ENCODE results near the gene RFK.
A peak's percentile ranks its signal among the peaks of the same experiment; 100 is the strongest.

The RFK gene

GRCh38 chr9:76373173-76373783, 20.9 kb downstream of the RFK start:
- no peak overlapping the region for H3K4me3 ChIP-seq (replicated peaks; ENCODE audit: low read depth, low read length)
- no peaks in the 10 kb centered on the region for H3K27me3 ChIP-seq (replicated peaks; ENCODE audit: control insufficient read depth, insufficient read depth, low read length)
- DNase-seq (ENCODE audit: extremely low read depth, insufficient read length), result no peak
- no peak for TF ChIP-seq CTCF (IDR thresholded peaks at IDR 0.05; ENCODE audit: insufficient read depth, low read length, poor library complexity, severe bottlenecking)
- H3K36me3 ChIP-seq (ENCODE audit: control insufficient read depth, insufficient read depth, low read length), result no peaks in the 10 kb centered on the region

GRCh38 chr9:76372336-76372735, 21.9 kb downstream of the RFK start:
- H3K36me3 ChIP-seq (ENCODE audit: control insufficient read depth, insufficient read depth, low read length), result no peaks in the 10 kb centered on the region
- H3K27me3 ChIP-seq (replicated peaks; ENCODE audit: control insufficient read depth, insufficient read depth, low read length), result no peaks in the 10 kb centered on the region
- DNase-seq (ENCODE audit: extremely low read depth, insufficient read length), result no peak
- TF ChIP-seq CTCF (IDR thresholded peaks at IDR 0.05; ENCODE audit: insufficient read depth, low read length, poor library complexity, severe bottlenecking), result no peak
- no peak overlapping the region for H3K4me3 ChIP-seq (replicated peaks; ENCODE audit: low read depth, low read length)

GRCh38 chr9:76371901-76372300, 22.3 kb downstream of the RFK start:
- no peak for TF ChIP-seq CTCF (IDR thresholded peaks at IDR 0.05; ENCODE audit: insufficient read depth, low read length, poor library complexity, severe bottlenecking)
- no peaks in the 10 kb centered on the region for H3K27me3 ChIP-seq (replicated peaks; ENCODE audit: control insufficient read depth, insufficient read depth, low read length)
- no peak overlapping the region for H3K4me3 ChIP-seq (replicated peaks; ENCODE audit: low read depth, low read length)
- no peak for DNase-seq (ENCODE audit: extremely low read depth, insufficient read length)
- H3K36me3 ChIP-seq (ENCODE audit: control insufficient read depth, insufficient read depth, low read length), result no peaks in the 10 kb centered on the region

- Histone ChIP-seq H3K36me3 (ENCODE audit: control insufficient read depth, insufficient read depth, low read length) (no peaks in the 10 kb centered on the region), H3K27me3 (replicated peaks; ENCODE audit: control insufficient read depth, insufficient read depth, low read length) (no peaks in the 10 kb centered on the region), H3K4me3 (replicated peaks; ENCODE audit: low read depth, low read length) (no peak overlapping the region)
- TF ChIP-seq CTCF (IDR thresholded peaks at IDR 0.05; ENCODE audit: insufficient read depth, low read length, poor library complexity, severe bottlenecking), result no peak
- no peak for DNase-seq (ENCODE audit: extremely low read depth, insufficient read length)
Observed at GRCh38 chr9:76370396-76371023, 23.7 kb downstream of the RFK start.

GRCh38 chr9:76369583-76369982, 24.6 kb downstream of the RFK start:
- no peak for TF ChIP-seq CTCF (IDR thresholded peaks at IDR 0.05; ENCODE audit: insufficient read depth, low read length, poor library complexity, severe bottlenecking)
- peak; percentile 43 for DNase-seq (ENCODE audit: extremely low read depth, insufficient read length)
- no peaks in the 10 kb centered on the region for H3K27me3 ChIP-seq (replicated peaks; ENCODE audit: control insufficient read depth, insufficient read depth, low read length)
- H3K4me3 ChIP-seq (replicated peaks; ENCODE audit: low read depth, low read length), result no peak overlapping the region
- H3K36me3 ChIP-seq (ENCODE audit: control insufficient read depth, insufficient read depth, low read length), result no peaks in the 10 kb centered on the region
